ENCODE measurements around the gene UBALD1. TPM values are rescaled to one million over a fixed set of nuclear protein-coding genes. Genes with fewer than 3 reads are reported as not detected.
"Not testable (repeated sequence)": the region's sequence is repeated elsewhere in the genome, so short reads cannot be mapped to it uniquely, and the experiment has no call there.

UBALD1 gene
- total and polyA plus RNA-seq, 4 experiments from 2014 or later = 2.4 to 41.0 (median 17.5) TPM

DNA sequence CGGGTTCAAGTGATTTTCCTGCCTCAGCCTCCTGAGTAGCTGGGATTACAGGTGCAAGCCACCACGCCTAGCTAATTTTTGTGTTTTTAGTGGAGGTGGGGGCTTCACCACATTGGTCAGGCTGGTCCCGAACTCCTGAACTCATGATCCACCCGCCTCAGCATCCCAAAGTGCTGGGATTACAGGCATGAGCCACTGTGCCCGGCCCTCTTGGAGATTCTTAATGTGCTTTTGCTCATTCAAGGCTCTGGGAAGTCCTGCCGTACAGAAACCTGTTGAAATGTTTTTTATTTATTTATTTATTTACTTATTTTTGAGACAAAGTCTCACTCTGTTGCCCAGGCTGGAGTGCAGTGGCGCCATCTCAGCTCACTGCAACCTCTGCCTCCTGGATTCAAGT lies 40.8 kb downstream of the UBALD1 start:
- H3K9me3 ChIP-seq (ENCODE audit: control insufficient read depth in 1 of 2, low read length in 2 of 2); DNase-seq; H3K27me3 Mint-ChIP-seq; H3K9me3 Mint-ChIP-seq; H3K27ac Mint-ChIP-seq; intact Hi-C loops (cut with micrococcal nuclease); H3K4me3 ChIP-seq (ENCODE audit: low read length in 2 of 2); H3K4me3 Mint-ChIP-seq; H3K27ac ChIP-seq (ENCODE audit: low read depth, low read length); H3K27me3 ChIP-seq (ENCODE audit: insufficient read depth, low read length); POLR2A ChIA-PET (ENCODE audit: partially characterized antibody); H3K4me1 ChIP-seq (ENCODE audit: insufficient read depth, low read length); H3K4me1 Mint-ChIP-seq; H3K36me3 ChIP-seq (ENCODE audit: insufficient read depth, low read length); H3K36me3 Mint-ChIP-seq: not testable (repeated sequence)
- CTCF ChIA-PET (ENCODE audit: partially characterized antibody) = interaction anchor here (1.1 to 1.8 kb wide), 3 partner anchors 12 to 68 kb away, joined by 3 to 7 read pairs (median 3); no protein-coding TSS in a partner anchor

DNA sequence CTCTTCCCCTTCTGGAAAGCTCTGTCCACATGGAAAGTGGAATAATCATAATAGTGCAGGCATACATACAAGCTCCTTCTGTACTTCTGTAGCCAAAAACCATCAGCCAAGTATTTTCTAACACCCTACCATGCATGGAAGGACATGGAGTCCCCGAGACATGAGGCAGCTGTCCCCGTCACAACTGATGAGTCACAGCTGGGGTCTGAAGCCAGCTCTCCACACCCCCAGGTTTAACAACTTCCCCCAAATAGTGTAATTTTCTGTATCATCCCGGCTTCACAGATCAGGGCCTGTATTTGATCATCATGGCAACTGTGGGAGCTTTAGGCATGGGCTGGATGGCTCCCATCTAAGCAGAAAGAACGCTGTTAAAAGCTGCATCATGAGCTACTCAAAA lies 42.0 kb downstream of the UBALD1 start:
- ChIA-PET POLR2A (ENCODE audit: partially characterized antibody) (no interaction called here), CTCF (ENCODE audit: partially characterized antibody) (interaction anchor here (0.6 to 1.8 kb wide), 6 partner anchors 11 to 211 kb away, joined by 3 to 7 read pairs (median 3); no protein-coding TSS in a partner anchor)
- no peak overlapping the region for H3K27ac ChIP-seq (ENCODE audit: low read depth, low read length)
- H3K36me3 ChIP-seq (ENCODE audit: insufficient read depth, low read length) = no peaks in the 10 kb centered on the region
- Mint-ChIP-seq H3K9me3 (no peaks in the 10 kb centered on the region), H3K4me1 (no peaks in the 10 kb centered on the region), H3K27ac (no peak overlapping the region), H3K4me3 (no peak overlapping the region), H3K36me3 (no peaks in the 10 kb centered on the region), H3K27me3 (no peaks in the 10 kb centered on the region)
- DNase-seq = no peak
- H3K4me1 ChIP-seq (ENCODE audit: insufficient read depth, low read length) = no peaks in the 10 kb centered on the region
- H3K27me3 ChIP-seq (ENCODE audit: insufficient read depth, low read length) = no peaks in the 10 kb centered on the region
- H3K4me3 ChIP-seq (ENCODE audit: low read length in 2 of 2) = no peak overlapping the region
- no peaks in the 10 kb centered on the region for H3K9me3 ChIP-seq (ENCODE audit: control insufficient read depth in 1 of 2, low read length in 2 of 2)
- intact Hi-C loops (cut with micrococcal nuclease) = no loop called here

DNA sequence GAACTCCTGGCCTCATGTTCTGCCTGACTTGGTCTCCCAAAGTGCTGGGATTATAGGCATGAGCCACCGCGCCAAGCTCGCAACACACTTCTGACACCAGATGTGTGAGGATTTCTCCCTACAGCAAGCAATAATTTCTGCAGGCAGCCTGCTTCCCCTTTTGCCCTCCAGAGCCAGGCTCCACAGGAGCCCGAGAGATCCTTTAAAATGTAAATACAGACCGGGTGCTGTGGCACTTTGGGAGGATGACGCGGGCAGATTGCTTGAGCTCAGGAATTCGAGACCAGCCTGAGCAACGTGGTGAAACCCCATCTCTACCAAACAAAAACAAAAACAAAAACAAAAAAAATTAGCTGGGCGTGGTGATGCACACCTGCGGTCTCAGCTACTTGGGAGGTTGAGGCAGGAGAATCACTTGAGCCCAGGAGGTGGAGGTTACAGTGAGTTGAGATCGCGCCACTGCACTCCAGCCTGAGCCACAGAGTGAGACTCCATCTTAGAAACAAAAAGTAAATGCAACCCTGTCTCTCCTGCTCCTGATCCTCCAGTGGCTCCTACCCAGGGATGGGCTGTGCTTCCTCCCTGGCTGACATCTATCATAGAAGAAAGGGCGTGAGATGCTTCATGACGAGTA lies 43.9 kb downstream of the UBALD1 start:
- H3K27ac Mint-ChIP-seq = no peak overlapping the region

DNA sequence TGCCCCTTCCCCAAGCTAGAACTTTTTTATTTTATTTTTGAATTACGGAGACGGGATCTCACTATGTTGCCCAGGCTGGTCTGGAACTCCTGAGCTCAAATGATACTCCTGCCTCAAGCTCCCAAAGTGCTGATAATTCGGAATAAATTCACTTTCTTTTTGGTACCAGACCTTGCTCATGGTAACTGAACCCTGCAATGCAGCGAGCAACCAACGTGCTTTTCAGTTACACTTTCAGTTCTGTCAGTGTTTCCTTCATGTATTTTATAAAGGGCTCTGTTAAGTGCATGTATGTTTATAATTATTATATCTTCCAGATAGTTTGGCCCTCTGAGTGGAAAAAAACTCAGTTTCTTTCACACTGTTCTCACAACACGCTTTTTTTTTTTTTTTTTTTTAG lies 44.6 kb downstream of the UBALD1 start:
- Mint-ChIP-seq H3K4me1 (peaks cover 0 to 4% (median 4%) of the 10 kb centered on the region in 4 donors), H3K36me3 (no peaks in the 10 kb centered on the region), H3K27ac (no peak overlapping the region), H3K27me3 (no peaks in the 10 kb centered on the region), H3K4me3 (no peak overlapping the region), H3K9me3 (no peaks in the 10 kb centered on the region)
- Histone ChIP-seq H3K4me1 (ENCODE audit: insufficient read depth, low read length) (no peaks in the 10 kb centered on the region), H3K27ac (ENCODE audit: low read depth, low read length) (no peak overlapping the region), H3K9me3 (ENCODE audit: control insufficient read depth in 1 of 2, low read length in 2 of 2) (no peaks in the 10 kb centered on the region), H3K27me3 (ENCODE audit: insufficient read depth, low read length) (no peaks in the 10 kb centered on the region), H3K4me3 (ENCODE audit: low read length in 2 of 2) (no peak overlapping the region), H3K36me3 (ENCODE audit: insufficient read depth, low read length) (no peaks in the 10 kb centered on the region)
- POLR2A ChIA-PET (ENCODE audit: partially characterized antibody) = no interaction called here
- intact Hi-C loops (cut with micrococcal nuclease) = no loop called here
- CTCF ChIA-PET (ENCODE audit: partially characterized antibody) = no interaction called here
- DNase-seq = no peak

More for the DNA sequence above, 43.9 kb downstream of the UBALD1 start:
- Histone ChIP-seq H3K9me3 (ENCODE audit: control insufficient read depth in 1 of 2, low read length in 2 of 2) (no peaks in the 10 kb centered on the region), H3K36me3 (ENCODE audit: insufficient read depth, low read length) (no peaks in the 10 kb centered on the region), H3K4me1 (ENCODE audit: insufficient read depth, low read length) (no peaks in the 10 kb centered on the region), H3K4me3 (ENCODE audit: low read length in 2 of 2) (no peak overlapping the region), H3K27ac (ENCODE audit: low read depth, low read length) (no peak overlapping the region), H3K27me3 (ENCODE audit: insufficient read depth, low read length) (no peaks in the 10 kb centered on the region)
- no peak for DNase-seq
- Mint-ChIP-seq H3K36me3 (no peaks in the 10 kb centered on the region), H3K4me1 (peaks cover 0 to 4% (median 4%) of the 10 kb centered on the region in 4 donors), H3K4me3 (no peak overlapping the region), H3K27me3 (no peaks in the 10 kb centered on the region), H3K9me3 (no peaks in the 10 kb centered on the region)
- ChIA-PET CTCF (ENCODE audit: partially characterized antibody) (no interaction called here), POLR2A (ENCODE audit: partially characterized antibody) (no interaction called here)
- intact Hi-C loops (cut with micrococcal nuclease) = no loop called here

GRCh38 chr16:4566144-4566543 lies 48.5 kb downstream of the UBALD1 start:
- Histone ChIP-seq H3K36me3 (ENCODE audit: insufficient read depth, low read length) (no peaks in the 10 kb centered on the region), H3K27ac (ENCODE audit: low read depth, low read length) (no peak overlapping the region), H3K4me3 (ENCODE audit: low read length in 2 of 2) (no peak overlapping the region), H3K27me3 (ENCODE audit: insufficient read depth, low read length) (no peaks in the 10 kb centered on the region), H3K9me3 (ENCODE audit: control insufficient read depth in 1 of 2, low read length in 2 of 2) (no peaks in the 10 kb centered on the region), H3K4me1 (ENCODE audit: insufficient read depth, low read length) (no peaks in the 10 kb centered on the region)
- no peaks in the 10 kb centered on the region for H3K9me3 Mint-ChIP-seq
- H3K27me3 Mint-ChIP-seq = no peaks in the 10 kb centered on the region
- peaks cover 0 to 4% (median 4%) of the 10 kb centered on the region in 4 donors for H3K4me1 Mint-ChIP-seq
- no peak overlapping the region for H3K27ac Mint-ChIP-seq
- CTCF ChIA-PET (ENCODE audit: partially characterized antibody) = no interaction called here
- no peaks in the 10 kb centered on the region for H3K36me3 Mint-ChIP-seq
- intact Hi-C loops (cut with micrococcal nuclease) = no loop called here
- no peak overlapping the region for H3K4me3 Mint-ChIP-seq
- POLR2A ChIA-PET (ENCODE audit: partially characterized antibody) = no interaction called here
- DNase-seq = no peak

DNA sequence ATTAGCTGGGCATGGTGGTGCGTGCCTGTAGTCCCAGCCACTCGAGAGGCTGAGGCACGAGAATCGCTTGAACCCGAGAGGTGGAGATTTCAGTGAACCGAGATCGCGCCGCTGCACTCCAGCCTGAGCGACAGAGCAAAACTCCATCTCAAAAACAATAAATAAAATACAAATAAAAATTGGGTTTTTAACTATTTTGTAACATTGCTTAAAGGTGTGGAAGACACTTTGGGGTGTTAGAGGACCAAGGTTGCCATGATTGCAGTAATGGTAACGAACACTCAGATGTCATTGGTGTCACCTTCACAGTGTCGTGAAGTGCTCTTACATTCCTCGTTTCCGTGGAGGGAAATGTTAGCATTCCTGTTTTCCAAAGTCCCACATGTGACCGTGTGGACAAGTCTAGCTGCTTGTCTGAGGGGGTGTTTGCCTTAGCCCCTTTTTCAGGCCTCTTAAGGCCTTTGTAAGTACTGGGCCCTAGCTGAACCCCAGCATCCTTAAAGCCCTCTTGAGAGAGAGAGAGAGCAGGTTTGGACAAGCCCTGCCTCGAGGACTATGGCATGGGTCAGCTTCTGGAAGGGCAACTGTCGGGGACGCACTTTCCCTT lies 49.9 kb downstream of the UBALD1 start:
- H3K9me3 Mint-ChIP-seq = no peaks in the 10 kb centered on the region
- no peaks in the 10 kb centered on the region for H3K36me3 ChIP-seq (ENCODE audit: insufficient read depth, low read length)
- ChIA-PET POLR2A (ENCODE audit: partially characterized antibody) (no interaction called here), CTCF (ENCODE audit: partially characterized antibody) (no interaction called here)
- no peak overlapping the region for H3K4me3 ChIP-seq (ENCODE audit: low read length in 2 of 2)
- DNase-seq = no peak
- H3K4me1 Mint-ChIP-seq = peaks cover 0 to 4% (median 4%) of the 10 kb centered on the region in 4 donors
- H3K4me3 Mint-ChIP-seq = no peak overlapping the region
- intact Hi-C loops (cut with micrococcal nuclease) = no loop called here
- H3K36me3 Mint-ChIP-seq = no peaks in the 10 kb centered on the region
- H3K27ac ChIP-seq (ENCODE audit: low read depth, low read length) = no peak overlapping the region
- H3K27me3 ChIP-seq (ENCODE audit: insufficient read depth, low read length) = no peaks in the 10 kb centered on the region
- no peaks in the 10 kb centered on the region for H3K9me3 ChIP-seq (ENCODE audit: control insufficient read depth in 1 of 2, low read length in 2 of 2)
- H3K27ac Mint-ChIP-seq = no peak overlapping the region
- H3K27me3 Mint-ChIP-seq = no peaks in the 10 kb centered on the region
- H3K4me1 ChIP-seq (ENCODE audit: insufficient read depth, low read length) = no peaks in the 10 kb centered on the region

GRCh38 chr16:4561596-4561995 lies 53.1 kb downstream of the UBALD1 start:
- no peaks in the 10 kb centered on the region for H3K9me3 Mint-ChIP-seq
- no peaks in the 10 kb centered on the region for H3K36me3 Mint-ChIP-seq
- Histone ChIP-seq H3K4me1 (ENCODE audit: insufficient read depth, low read length) (no peaks in the 10 kb centered on the region), H3K27me3 (ENCODE audit: insufficient read depth, low read length) (no peaks in the 10 kb centered on the region), H3K4me3 (ENCODE audit: low read length in 2 of 2) (no peak overlapping the region), H3K36me3 (ENCODE audit: insufficient read depth, low read length) (no peaks in the 10 kb centered on the region), H3K9me3 (ENCODE audit: control insufficient read depth in 1 of 2, low read length in 2 of 2) (no peaks in the 10 kb centered on the region), H3K27ac (ENCODE audit: low read depth, low read length) (no peak overlapping the region)
- no peaks in the 10 kb centered on the region for H3K27me3 Mint-ChIP-seq
- intact Hi-C loops (cut with micrococcal nuclease) = no loop called here
- ChIA-PET POLR2A (ENCODE audit: partially characterized antibody) (no interaction called here), CTCF (ENCODE audit: partially characterized antibody) (interaction anchor here (0.7 to 1.2 kb wide), 3 partner anchors 11 to 159 kb away, joined by 3 to 4 read pairs (median 3); no protein-coding TSS in a partner anchor)
- H3K4me3 Mint-ChIP-seq = no peak overlapping the region
- H3K27ac Mint-ChIP-seq = no peak overlapping the region
- no peak for DNase-seq
- H3K4me1 Mint-ChIP-seq = peaks cover 0 to 4% (median 2%) of the 10 kb centered on the region in 4 donors
